HG03439 (cell line): ENCODE data around the gene ANK2.

Experiments used
- ATAC-seq: cut with Tn5 transposase; IDR thresholded peaks from one replicate; pipeline ENCODE4 v1.9.1; 2021; ENCODE audit warnings: mild to moderate bottlenecking, moderate library complexity; ENCODE audit not compliant: unreplicated experiment

Gene ANK2

DNA sequence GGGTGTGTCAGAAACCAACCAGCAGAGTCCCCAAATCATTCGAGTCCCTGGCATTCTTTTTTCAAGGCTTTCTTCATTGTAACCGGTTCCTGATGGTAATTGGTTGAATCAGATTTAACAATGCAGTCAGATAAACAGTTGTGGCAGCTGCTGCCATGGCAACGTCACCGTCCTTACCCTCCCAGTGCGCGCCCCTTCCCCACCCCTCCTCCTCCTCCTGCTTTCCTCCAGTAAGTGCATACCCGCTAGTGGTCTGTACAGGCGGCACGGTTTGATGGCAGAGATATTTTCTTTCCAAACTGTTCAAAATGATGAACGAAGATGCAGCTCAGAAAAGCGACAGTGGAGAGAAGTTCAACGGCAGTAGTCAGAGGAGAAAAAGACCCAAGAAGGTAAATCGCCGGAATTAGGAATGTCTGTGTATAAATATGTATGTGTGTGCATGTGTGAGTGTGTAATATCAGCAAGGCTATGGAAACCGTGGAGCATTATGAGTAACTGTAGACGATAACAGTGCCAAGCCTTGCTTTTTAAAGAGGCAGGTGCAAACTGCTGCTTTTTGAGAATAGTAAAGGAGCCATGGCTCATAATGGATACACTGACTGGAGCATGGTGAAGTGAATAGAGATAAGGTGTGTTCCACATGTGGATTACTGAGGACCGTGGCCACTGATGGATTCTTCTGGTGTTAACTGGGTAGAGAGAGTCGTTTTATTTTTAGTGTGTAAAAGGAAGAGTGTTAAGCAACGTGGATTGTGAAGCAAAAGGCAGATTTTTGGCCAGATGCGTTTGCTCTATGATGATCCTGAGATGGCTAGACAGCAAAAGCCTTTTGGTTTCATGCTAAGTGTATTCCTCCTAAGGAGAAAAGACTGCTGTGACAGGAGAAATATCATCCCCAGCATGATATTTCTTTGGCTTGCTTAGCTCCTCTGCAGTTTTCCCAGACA, at the start of gene ANK2:
TSS of gene ANK2 (plus strand) at position 233 of the 950 bp plus-strand sequence. CDS start at position 309, 76 bp downstream.
- no peak for ATAC-seq

DNA sequence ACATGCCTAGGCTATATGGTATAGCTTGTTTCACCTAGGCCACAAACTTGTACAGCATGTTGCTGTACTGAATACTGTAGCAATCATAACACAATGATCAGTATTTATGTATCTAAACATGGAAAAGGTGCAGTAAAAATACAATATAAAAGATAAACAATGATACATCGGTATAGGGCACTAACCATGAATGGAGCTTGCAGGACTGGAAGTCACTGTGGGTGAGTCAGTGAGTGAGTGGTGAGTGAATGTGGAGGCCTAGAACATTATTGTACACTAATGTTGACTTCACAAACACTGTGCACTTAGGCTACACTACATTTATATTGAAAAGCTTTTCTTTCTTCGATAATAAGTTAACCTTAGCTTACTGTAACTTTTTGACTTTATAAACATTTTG, 45.6 kb upstream of the ANK2 start:
- ATAC-seq: no peak

DNA sequence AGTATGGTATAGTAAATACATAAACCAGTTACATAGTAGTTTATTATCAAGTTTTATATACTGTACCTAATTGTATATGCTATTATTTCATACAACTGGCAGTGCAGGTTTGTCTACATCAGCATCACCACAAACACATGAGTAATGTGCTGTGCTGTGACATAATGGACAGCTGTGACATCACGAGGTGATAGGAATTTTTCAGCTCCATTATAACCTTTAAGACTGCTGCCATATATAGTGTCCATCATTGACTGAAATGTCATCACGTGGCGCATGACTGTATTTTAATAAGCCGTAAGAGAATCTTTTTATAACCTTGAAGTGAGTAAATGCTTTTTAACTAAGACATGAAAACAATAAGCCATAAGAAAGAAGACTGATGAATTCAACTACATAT, 44.8 kb upstream of the ANK2 start:
- no peak for ATAC-seq

DNA sequence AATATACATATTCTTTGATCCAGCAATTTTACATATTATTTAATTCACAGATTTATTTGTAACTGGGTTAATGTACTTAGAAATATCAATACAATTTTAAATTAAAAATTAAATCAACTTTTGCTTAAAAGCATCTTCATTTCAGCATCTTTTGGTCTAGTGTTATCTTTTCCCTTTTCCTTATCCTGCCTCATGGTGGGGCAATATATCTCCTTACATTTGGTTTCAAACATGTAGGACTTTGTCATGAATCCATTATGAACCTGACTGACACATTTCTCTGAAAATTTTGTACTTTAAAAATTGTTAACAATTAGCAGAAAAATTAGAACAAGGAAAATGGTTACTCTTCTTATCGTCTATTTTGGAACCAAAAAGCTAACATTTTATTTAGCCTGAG, 42.8 kb upstream of the ANK2 start:
- ATAC-seq: no peak

DNA sequence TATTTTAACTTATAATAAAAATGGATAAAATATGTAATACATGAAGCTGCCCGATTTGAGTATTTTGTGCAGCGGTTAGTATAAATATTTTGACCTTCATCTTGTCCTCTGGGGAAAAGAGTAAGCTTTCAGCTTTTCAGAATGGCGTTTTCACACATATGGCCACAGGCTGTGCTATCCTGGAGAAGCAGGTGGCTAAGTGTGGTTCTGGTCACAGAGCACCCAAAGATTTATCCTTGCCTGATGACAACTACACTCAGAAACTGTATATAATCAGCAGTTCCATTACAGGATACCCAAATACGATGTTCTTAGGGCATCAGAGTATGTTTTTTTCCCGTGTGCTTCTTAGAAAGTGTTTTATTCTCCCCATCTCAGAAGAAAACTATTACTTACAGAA, 42.3 kb upstream of the ANK2 start:
- ATAC-seq: no peak

DNA sequence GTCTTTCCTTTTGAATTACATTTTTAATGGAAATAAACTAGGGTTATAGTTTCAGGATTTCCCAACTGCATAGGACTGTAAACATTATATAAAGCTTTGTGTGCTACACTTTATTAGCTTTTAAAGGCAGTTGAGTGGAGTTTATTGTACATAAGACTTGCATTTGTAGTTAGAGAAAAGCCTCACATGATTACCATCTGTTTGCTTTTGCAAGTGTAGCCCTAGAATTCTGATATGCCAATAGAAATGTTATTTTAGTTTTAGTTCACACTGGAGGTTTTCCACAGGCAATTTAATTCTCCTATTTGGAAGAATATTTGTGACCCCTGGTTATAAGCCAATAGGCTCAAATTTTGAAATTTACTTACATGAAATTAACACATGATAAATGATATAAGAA, 41.3 kb upstream of the ANK2 start:
- ATAC-seq: no peak

DNA sequence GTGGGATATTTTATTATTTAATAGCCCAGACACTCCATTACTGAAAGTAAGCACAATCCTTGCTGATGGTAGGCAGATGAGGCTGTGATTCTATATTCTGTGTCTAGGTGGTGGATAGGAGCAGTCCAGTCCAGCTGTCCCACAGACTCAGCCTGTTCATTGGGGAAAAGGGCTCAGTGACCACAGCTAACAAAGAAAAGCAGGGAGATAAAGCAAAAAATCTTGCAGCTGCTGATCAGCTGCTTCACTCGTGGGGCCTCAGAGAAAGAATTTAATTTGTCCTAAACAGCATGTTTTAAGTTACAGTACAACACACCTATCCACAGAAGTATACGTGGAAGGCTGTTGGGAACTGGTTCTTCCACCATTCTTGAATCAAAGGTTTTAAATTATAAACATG, 40.7 kb upstream of the ANK2 start:
- ATAC-seq: no peak

DNA sequence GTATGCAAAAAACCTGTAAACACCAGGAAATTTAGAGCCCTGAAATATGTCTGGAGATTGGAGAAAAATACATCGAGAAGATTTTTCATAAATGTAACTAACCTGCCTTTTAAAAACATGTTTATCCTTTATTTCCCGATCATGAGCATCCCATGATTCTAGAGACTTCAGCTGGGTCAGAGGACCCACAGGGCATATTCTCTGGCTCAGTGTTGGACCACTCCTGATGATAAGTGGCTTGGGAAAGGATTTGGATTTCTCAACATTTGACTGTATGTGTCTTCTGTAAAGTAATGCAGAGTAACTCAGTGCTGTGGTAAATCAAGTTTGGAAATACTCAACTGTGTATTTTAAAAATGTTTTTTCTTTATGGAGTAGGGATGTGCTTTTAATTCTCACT, 40.0 kb upstream of the ANK2 start:
- ATAC-seq: no peak

DNA sequence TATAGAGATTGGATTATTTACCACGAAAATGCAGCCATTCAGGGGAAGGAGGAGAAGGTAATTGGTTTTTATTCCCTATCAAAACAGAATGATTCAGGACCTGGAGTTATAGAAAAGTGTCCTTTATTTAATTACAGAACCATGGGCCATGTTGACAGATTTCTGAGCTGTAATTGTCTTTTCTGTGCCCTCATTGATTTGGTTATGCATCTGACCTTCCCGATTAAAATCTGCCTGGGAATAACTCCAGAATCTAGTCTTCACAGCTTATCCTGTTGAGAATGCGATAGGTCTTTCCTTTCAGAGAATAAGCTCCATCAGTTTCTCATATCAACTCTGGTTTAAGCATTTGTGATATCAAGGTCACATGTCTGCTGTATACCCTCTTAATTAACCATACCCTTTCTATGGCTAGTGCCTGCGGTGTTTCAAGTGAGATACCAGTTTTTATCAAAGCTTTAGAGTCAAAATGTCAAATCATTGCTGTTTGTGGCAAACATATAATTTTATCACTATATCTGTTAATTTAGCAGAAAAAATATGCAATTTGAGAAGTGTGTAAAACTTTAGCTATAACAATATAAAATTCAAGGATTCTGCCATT, 37.2 kb upstream of the ANK2 start:
- no peak for ATAC-seq

DNA sequence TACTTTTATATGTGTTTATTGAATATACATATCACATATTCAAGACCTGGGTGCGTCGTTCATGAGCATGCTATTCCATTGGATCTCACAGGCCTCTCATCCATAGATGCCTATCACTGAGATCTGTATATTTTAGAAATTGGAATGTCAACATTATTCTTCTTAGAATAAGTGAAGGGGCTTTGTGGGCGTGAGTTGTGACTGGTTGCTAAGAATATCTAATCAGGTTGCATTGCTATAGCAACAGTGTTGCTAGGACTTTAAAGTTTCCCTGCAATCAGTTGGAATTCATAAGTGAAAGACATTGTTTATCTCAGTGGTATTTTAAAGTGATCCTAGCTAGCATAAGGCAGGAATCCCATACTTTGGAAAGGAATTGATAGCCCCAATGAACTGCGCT, 36.7 kb upstream of the ANK2 start:
- ATAC-seq: no peak

DNA sequence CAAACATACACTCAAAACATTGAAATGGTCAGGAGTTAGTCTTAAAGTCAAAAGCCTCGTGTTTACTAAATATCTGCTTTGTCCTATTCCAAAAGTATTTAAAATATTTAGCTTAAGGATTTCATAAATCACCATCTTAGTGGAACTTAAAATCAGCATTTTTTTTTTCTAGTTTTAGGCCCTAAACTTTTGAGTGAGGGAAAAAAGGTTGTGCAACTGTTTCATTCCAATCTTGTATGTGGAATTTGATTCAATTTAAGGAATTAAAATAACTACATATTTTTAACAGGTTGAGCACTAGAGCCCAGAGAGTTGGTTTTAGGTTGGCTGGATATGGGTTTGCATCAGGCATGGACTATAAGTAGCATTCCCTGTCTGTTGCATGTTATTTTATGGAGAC, 35.7 kb upstream of the ANK2 start:
- ATAC-seq: no peak

DNA sequence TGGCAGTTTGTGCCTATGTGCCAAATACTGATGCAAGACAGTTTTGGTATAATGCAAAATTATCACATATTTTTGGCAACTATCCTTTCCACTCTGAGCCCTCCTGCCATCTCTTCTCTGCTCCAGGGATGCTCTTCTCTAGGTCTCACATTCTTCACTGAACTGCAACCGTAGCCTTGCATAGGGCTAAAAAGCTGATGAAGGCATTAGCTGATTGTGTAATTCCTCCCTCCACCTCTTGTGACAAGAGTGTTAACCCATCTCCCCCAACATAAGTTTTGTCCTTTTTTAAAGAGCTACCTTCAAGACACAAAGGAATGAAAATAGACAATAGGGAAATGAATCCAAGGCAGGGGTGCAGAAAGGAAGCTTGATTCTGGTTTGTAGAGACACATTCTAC, 33.1 kb upstream of the ANK2 start:
- ATAC-seq: no peak

DNA sequence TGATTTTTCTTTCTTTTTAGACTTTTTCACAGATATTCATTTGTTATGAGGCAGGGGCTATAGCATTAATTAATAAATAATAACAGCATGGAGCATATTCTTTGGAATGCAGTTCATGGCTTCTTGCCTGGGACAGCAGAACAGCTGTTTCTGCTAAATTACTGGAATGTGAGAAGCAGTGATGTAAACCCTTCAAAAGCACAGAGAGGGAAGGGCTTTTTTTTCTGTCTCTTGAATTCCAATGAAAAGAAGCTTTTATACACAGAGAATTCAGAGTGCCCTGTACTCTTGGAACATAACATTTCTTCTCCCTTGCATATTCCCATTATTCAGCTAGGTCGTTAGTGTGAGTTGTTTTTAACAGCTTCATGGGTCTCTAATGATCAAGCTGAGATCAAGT, 28.5 kb upstream of the ANK2 start:
- ATAC-seq: no peak

DNA sequence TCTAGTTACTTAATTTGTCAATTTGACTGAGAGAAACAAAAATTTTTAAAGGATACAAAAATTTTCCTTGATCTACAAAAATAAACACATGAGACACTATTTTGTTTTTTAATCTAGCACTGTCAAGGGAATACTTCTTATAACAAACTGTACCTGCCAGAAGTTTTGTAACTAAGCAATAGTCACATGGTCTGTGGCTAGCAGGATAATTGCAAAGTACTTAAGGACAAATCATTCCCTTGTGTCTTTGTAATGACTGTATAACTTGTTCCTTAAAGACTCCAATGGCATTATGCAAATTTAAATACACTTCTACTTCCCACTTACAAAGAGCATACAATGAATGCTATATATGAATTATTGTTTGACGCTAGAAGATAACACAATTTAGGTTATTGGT, 25.1 kb upstream of the ANK2 start:
- ATAC-seq: no peak

DNA sequence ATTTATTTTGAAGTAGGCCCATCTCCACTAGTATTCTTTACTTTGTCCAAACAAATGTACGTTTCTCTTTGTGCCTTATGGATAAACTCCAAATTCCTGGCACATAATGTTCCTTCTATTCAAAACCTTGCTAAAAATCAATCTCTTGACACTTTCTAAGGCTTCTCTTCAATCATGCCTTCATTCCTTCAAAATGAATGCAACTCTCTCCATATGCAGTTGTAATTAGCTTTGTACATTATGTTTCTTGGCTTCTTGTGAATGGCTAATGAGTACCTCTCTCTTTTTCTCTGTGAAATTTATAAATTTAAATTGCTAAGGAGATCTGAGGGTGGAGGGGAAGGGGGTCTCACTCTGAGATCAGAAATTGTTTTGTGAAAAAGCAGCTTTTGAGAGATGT, 24.0 kb upstream of the ANK2 start:
- no peak for ATAC-seq

DNA sequence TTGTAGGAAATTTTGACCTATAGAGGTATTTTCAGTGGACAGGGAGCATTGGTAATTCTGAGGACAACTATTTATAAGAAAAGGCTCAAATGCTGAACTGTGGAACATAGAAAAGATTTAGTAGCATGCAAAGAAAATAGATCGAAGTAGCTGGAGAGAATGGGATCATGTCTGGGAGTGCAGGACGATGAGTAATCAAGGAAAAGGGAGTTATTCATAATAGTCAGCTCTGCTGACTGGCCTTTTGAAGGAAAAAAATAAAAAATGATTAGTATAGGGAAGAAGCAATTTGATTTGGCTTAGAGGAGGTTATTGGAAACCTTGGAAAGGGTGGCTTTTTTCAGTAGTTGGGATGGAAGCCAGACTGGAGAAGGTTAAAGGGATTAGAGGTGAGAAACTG, 22.9 kb upstream of the ANK2 start:
- ATAC-seq: no peak

DNA sequence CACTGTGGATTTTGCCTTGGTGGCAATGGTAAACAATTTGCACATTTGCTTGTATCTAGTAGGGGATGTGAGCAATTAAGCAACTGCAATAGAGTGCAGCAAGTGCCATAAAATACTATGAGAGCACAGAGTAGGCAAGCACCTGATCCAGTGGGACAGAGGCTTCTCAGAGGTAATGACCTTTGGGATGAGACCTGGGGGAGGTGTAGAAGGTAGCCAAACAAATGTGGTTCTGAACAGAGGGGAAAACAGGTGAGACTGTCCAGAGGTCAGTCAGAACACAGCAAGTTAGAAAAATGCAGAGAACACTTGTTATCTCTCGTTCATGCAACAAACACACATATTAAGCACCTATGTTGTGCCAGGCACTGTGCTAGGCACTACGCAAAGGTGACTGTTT, 21.4 kb upstream of the ANK2 start:
- no peak for ATAC-seq

DNA sequence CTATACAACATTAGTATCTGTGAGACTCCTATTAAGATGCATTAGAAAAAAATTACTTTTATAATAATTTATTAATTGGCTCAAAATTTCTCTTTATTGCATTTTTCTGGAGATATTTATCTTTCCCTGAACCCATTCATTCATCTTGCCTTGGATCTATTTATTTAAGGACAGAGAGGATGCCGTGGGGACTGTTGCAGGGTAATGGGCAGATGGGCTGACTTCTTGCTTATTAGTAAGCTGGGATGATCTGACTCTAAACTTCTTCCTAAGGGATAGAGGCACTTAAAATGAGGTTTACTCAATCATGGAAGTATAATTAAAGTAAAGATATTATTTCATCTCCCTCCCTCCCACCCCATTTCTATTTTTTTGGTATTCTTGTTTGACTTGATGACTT, 18.2 kb upstream of the ANK2 start:
- no peak for ATAC-seq

DNA sequence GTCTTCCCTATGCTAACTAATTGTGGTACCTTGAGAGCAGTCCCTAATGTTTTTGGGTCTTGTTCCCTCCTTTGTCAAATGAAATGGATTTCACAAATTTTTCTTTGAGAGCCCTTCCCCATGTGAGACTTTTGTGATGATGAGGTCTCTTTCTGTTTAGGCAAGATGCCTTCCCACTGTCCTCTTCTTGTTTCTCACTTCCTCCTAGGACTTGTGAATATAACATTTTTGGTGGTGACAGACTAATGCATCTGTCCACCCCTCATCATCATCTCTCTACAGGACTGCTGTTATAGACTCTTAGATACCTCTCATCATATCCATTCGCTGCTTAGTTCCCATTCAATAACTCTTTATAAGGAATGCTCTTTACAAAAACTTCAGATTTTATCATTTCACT, 8.7 kb upstream of the ANK2 start:
- no peak for ATAC-seq

DNA sequence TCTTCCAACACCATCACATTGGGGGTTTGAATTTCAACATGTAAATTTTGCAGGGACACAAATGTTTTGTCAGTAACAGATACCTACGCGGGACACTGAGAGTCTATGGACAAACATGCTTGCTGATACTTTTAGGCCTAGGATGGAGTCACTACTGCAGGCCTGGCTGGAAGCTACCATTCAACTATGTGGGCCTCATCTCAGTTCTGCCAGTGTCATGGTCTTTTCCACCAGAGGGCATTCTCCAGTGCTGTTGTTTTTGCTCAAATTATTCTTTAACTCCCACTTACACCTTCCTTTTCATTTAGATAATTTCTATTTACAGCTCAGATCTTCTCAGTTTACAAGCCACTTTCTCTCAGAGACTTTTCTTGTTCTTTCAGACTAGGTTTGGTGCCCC, 7.0 kb upstream of the ANK2 start:
- no peak for ATAC-seq

DNA sequence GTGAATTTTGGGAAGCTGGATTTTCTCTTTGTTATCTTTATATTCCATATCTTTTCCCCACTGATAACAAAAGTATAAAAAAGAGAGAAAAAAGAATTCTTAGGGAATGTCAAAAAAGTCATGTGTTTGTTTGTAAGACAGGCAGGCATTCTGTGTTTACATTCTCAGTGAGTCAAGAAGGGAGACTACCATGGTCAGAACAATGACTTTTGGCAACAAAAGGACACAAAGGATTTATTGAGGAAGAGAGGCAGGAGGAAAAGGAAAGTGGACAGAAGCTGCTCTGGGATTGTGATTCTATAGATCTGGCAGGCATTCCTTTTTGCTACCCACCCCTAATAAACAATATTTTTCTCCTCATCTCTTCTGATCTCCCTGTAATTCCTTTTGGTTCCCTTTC, 5.9 kb upstream of the ANK2 start:
- ATAC-seq: no peak

DNA sequence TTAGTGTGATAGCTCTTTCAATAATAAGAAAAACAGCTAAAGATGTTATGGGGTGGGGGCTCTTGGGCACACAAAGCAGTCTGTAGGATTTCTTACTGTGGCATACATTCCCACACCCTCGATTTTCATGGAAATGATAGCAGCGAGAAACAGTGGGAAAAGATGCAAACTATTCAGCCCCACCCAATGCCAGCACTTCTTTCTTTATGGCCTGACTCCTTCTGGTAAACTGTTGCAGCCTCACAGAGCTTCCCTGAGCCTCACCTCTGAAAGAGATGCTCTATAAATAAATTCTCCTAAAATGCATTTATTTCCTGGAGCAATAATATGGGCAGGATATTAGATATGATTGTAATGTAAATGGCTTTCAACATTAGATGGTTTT, 910 bp downstream of the ANK2 start:
- ATAC-seq: no peak

DNA sequence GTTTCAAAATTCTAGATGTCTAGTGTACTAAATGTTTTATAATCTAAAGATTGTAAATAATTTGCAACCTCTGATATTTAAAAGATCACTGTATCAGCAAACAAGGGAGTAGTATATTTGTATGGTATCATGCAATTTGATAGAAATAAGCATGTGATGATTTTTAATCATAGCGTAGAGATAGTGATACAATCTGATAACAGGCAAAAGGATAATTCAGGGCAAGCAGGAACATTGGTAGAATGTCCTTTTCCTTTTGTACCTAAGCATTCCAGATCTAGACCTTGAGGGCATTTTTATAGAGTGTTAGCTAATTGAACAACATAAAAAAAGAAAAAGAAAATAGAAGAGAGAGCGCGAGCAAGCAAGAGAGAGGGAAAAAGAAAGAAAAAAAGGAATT, 1.4 kb downstream of the ANK2 start:
- ATAC-seq: no peak
